HFFc6 (cell line): ENCODE results near the gene DPYSL5. TPM values are rescaled to one million over a fixed set of nuclear protein-coding genes. Genes with fewer than 3 reads are reported as not detected.

ENCODE experiments used
- DNase-seq: peaks from one replicate; pipeline ENCODE4 v3.0.0-alpha.2; 2018
- H3K27ac Mint-ChIP-seq: 2 replicates; pipeline ENCODE4 v1.8.0; 2020; ENCODE audit warnings: mild to moderate bottlenecking, mixed read lengths
- H3K27me3 Mint-ChIP-seq: 2 replicates; pipeline ENCODE4 v1.8.0; 2021; ENCODE audit warnings: mild to moderate bottlenecking, moderate library complexity, mixed read lengths; ENCODE audit not compliant: insufficient read depth
- H3K36me3 Mint-ChIP-seq: 2 replicates; pipeline ENCODE4 v1.8.0; 2021; ENCODE audit warnings: low read depth, mixed read lengths
- H3K4me1 Mint-ChIP-seq: 2 replicates; pipeline ENCODE4 v1.8.0; 2020; ENCODE audit warnings: low read depth, mixed read lengths
- H3K4me3 Mint-ChIP-seq: 2 replicates; pipeline ENCODE4 v1.8.0; 2020; ENCODE audit warnings: mild to moderate bottlenecking, moderate library complexity, mixed read lengths
- H3K9me3 Mint-ChIP-seq: 2 replicates; pipeline ENCODE4 v1.8.0; 2020; ENCODE audit warnings: mild to moderate bottlenecking, mixed read lengths
- CTCF ChIP-seq: fragments of 200-600 bp; sonication (generic); IDR thresholded peaks from 2 replicates; pipeline ENCODE4 v1.5.0; 2021; ENCODE audit warnings: antibody characterized with exemption, mild to moderate bottlenecking
- total RNA-seq, 6 experiments: library from RNA; stranded (reverse); fragmentation: NEBNext Ultra II Directional; extraction: Animal tissue kit (Norgen Biotek cat#: 25700); gene quantifications; 2 replicates in 1 of 6; 3 replicates in 5 of 6; pipeline ENCODE4 v1.2.3, GENCODE V29; 2021

The DPYSL5 gene
- total RNA-seq, 6 experiments from 2014 or later = not detected

GRCh38 chr2:26847307-26847654, 651 bp upstream of the DPYSL5 start:
- TF ChIP-seq CTCF = no peak

GRCh38 chr2:26848336-26849055, 564 bp downstream of the DPYSL5 start:
- H3K27ac Mint-ChIP-seq = no peak overlapping the region
- H3K36me3 Mint-ChIP-seq = no peaks in the 10 kb centered on the region
- H3K27me3 Mint-ChIP-seq = peaks cover 54% of the 10 kb centered on the region
- no peaks in the 10 kb centered on the region for H3K4me1 Mint-ChIP-seq
- TF ChIP-seq CTCF = no peak
- no peak overlapping the region for H3K4me3 Mint-ChIP-seq
- no peaks in the 10 kb centered on the region for H3K9me3 Mint-ChIP-seq
- no peak for DNase-seq

More at GRCh38 chr2:26847307-26847654, 651 bp upstream of the DPYSL5 start:
- Mint-ChIP-seq H3K4me3 (no peak overlapping the region), H3K27ac (no peak overlapping the region), H3K4me1 (no peaks in the 10 kb centered on the region), H3K9me3 (no peaks in the 10 kb centered on the region), H3K36me3 (no peaks in the 10 kb centered on the region), H3K27me3 (peaks cover 60% of the 10 kb centered on the region)
- DNase-seq = no peak

GRCh38 chr2:26849056-26849999, 1.4 kb downstream of the DPYSL5 start:
- no peak overlapping the region for H3K27ac Mint-ChIP-seq
- no peaks in the 10 kb centered on the region for H3K9me3 Mint-ChIP-seq
- H3K4me3 Mint-ChIP-seq = no peak overlapping the region
- no peaks in the 10 kb centered on the region for H3K4me1 Mint-ChIP-seq
- no peak for TF ChIP-seq CTCF
- H3K27me3 Mint-ChIP-seq = peaks cover 49% of the 10 kb centered on the region
- DNase-seq = no peak
- H3K36me3 Mint-ChIP-seq = no peaks in the 10 kb centered on the region

GRCh38 chr2:26850000-26850431, 2.1 kb downstream of the DPYSL5 start:
- Mint-ChIP-seq H3K9me3 (no peaks in the 10 kb centered on the region), H3K4me1 (no peaks in the 10 kb centered on the region), H3K36me3 (no peaks in the 10 kb centered on the region), H3K27me3 (peaks cover 42% of the 10 kb centered on the region), H3K27ac (no peak overlapping the region), H3K4me3 (no peak overlapping the region)
- TF ChIP-seq CTCF = no peak
- DNase-seq = no peak

- Mint-ChIP-seq H3K9me3 (no peaks in the 10 kb centered on the region), H3K4me3 (no peak overlapping the region), H3K36me3 (no peaks in the 10 kb centered on the region), H3K4me1 (no peaks in the 10 kb centered on the region), H3K27me3 (peaks cover 46% of the 10 kb centered on the region), H3K27ac (no peak overlapping the region)
- no peak for DNase-seq
- TF ChIP-seq CTCF = no peak
These were observed 2.6 kb downstream of the DPYSL5 start for GRCh38 chr2:26850505-26850904.
